HG02623 (cell line): Measurements from ENCODE around the gene GSTM5.
"Not testable (repeated sequence)": the region's sequence is repeated elsewhere in the genome, so short reads cannot be mapped to it uniquely, and the experiment has no call there.

Experiments
- ATAC-seq: cut with Tn5 transposase; IDR thresholded peaks from one replicate; pipeline ENCODE4 v1.9.1; 2021; ENCODE audit warnings: moderate library complexity; ENCODE audit not compliant: unreplicated experiment

GSTM5 gene

DNA sequence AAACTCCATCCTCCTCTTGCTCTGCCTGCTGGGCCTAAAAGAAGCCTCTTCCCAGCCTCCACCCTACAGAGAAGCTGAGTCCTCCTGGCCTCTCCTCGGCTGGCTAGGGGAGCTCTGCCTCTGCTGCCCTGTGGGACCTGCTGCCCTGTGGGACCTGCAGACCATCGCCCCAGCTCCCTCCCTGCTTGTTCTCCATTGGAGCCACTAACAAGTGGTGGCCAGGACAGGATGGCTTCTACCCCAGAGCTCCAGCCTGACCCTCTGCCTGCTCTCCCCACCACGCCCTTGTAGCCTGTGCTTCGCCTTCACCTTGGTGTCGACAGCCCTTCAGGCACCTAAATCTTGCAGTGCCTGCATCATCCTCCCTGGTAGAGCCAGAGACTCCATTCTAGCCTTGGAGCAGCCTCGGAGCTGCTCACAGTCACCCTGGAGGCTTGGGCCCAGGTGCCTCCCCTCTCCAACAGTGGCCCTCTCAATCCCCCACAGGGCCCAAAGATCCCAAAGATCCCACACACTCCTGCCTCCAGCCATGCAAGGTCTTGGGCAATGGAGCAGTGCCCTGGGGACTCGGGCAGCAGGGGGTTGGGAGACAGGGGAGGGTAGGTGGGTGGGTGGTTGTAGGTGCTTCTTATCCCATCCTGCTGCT, 48.7 kb downstream of the GSTM5 start:
- no peak for ATAC-seq

DNA sequence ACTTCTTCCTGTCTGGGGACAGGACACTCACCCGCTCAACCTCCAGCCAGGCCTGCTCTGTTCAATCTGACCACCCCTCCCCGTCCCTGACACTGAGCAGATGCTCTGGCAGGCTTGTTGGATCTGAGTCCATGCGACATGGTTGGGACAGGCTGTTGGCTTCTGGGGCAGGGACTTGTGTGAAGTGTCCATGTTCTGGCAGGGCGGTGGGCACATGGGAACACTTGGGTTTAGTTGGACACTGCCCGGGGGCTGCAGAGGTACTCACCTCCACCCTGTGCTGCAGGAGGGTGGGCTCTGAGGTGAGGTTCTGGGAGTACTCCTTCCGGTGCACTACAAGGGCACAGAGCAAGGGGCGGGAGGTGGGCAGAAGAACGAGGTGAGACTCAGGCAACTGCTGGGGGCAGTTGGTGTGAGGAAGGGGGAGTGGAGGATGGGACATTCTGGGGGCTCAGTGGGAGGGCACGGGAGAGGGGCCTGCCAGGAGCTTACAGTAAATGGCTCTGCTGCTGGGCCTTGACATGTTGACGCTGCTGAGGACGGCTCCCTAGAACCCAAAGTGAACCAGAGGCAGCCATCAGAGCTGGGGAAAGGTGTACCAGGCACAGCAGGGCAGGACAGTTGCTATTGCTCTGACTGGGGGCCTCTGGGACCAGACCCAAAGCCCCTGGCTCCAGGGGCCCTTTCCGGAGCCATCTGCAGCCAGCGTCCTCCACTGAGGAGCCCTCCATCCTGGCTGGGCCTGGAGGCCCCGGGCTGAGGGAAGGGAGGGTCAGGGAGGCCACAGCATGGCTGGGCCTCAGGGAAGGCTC, 49.4 kb downstream of the GSTM5 start:
- ATAC-seq = no peak

DNA sequence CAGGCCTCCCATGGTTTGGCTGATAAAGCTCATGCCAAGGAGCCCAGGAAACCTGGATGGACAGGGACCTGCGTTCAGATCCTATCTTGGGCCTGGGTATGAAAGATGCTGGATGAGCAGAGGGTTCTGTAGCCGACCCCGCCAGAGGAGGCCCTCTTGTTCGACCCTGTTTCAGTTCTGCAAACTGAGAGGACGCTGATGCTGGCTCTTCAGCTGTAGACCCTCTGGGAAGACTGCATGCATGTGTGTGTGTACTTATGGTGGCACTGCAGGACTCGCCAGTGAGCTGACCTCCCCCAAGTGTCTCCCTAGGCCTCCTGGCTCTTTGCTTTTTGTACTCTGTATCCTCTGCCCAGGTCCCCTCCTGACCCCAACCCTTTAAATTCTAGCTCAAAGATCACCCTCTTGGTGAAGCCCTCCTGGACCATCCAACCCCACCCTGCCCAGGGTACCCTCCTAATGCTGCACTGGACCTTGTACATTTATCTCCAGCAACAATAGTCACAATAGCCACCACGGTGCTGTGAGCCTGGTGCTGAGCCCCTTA, 50.1 kb downstream of the GSTM5 start:
- ATAC-seq = no peak

DNA sequence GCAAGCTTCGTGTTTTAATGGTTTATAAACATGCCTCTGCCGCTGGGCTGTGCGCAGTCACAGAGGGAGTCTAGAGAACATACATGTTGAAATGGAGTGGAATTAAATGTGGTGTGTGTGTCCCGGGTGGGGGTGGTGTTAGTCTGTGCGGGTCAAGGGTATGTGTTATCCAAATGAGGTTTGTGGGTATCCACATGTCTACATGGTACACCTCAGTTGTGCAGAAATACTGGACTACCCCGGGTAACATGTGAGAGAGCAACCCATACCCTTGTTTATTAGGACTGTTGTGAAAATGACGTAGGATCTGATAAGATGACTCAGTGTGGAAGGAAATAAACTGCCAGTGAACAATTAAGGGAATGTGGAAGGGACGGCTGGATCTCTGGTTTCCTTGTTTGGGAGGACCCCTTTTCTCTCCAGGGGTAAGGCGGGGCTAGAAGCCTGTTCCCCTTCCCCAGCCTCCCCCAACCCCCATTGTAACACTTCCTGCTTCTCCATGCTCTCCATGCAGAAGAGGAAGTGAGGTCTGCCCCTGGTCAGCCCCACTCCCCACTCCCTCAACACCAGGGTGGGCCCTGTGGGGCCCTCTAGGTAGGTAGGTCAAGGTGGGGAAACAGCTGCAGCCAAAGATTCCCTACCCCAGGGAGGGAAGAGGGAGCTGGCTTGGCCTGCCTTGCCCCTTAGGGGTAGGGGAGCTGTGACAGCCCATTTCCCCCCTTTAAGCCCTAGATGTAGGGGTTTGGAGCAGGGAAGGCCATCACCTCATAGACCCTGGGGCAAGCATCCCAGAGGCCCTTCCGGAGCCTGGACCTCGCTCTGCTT, 51.0 kb downstream of the GSTM5 start:
- no peak for ATAC-seq

DNA sequence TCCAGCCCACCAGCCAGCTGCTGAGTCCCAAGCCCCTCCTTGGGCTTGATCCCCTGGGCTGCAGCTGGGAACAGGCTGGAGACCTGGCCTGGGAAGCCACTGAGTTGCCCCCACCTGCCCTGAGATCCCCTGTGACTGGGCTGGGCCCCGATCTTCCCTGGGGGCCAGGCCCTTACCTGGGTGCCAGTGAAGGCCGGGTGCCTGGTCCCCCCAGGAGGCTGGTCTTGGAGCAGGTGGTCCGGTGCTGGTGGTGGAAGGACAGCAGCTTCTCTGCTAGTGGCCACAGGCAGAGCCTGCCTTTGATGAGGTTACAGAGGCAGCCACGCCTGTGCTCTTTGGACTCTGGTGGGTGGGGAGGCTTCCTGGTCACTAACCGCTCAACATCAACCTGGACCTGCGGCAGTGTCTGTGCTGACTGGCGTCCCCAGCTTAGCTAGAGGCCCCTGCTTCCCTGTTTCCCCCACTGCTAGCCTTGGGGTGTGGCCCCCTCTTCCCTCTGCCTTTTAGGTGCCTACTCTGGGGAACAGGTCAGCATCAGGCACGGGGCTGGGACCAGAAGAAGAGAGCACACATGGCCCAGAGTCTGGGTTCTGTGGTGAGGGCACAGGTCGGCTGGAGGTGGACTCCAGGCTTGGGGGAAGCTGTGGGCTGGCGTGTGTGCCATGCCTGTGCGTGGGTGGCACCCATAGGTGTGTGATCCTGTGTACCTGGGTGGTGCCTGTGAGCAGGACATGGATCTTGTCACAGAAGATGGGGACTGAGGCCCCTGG, 51.8 kb downstream of the GSTM5 start, which contains the start of gene EPS8L3:
EPS8L3 (minus strand) TSS at position 278 of the 770 bp plus-strand sequence. CDS start 2,174 bp downstream, outside the sequence.
- no peak for ATAC-seq

DNA sequence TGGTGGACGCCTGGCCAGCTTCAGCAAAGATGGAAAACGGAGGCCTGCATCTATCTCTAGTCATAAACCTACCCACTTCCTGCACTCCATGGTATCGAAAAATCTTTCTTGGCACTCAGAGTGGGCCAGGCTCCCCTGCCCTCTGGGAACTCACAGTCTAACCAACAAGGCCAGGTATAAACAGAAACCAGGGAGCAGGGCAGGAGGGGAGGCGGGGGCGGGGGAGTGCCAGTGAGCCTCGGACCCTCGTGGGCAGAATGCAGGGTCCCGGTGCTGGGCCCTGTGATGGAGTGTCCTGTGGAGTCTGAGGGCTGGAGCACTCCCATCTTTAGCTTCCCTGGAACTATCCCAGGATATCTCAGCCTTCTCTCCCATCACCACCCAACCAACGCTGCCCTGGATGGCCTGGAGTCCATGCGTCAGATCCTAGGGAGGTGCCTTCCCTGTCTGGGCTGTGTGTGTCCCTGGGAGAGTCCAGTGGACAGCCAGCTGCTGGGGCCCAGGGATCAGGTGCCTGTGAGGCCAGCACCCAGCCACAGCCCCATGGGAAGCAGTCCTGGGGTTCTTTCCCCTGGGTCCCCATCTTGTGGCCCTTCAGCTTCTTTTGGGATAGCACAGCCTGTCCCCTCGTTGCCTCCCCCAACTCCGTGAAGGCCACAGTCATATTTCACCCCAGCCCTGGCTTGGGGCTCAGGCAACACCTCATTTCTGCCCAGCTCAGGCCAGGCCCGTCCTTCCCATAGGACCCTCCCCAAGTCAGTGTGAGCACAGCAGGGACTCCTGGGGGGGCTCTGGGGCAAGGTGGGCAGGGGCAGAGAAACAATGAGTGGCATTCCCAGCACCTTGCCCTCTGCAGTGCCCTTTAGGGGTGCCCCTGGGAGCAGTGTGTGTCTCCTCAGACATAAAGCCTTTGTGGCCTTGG, 52.8 kb downstream of the GSTM5 start:
- no peak for ATAC-seq

DNA sequence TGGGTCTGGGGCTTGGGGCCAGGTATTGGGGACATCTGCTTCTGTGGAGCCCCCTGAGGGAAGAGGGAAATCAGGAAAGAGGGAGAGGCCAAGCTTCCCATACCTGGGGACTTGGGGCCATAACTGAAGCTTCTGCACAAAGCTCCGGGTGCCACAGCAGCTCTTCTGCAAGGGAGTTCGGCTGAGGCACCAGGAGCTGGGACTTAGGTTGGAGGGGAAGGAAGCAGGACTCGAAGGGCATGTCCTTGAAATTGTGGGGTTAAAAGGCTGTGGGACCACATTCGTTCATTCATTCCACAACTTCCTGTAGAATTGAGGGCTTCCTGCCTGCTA, 53.4 kb downstream of the GSTM5 start:
- ATAC-seq = no peak

DNA sequence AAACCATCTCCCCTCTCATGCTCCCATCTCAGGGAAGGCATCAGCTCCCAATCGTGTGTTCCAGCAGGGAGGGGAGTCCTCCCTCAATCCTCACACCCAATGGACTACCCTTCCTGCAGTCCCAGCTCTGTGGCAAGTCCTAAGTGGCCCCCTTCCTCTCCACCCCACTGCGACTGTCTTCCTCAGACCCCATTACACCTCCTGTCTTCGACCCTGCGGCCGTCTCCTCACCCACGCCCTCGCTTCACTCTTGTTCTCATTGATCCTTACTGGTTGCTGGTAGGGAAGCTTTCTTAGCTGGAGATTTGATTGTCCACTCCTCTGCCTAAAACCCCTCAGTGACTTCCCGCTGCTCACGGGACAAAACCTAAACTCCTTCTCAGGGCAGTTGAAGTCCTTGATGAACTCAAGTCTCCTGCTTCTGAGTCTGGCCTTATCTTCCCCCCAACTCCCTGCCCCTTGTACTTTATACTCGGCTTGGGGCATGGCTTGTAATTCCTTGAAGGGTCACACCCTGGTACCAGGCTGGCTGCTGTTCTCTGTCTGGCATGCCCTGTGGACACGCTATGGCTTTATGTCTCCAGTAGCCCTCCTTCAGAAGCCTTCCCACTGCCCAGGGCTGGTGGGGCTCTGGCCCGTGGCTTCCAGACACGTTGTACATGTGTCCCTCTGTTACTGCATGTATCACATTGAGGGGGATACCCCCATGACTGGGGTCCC, 54.0 kb downstream of the GSTM5 start:
- ATAC-seq = no peak

DNA sequence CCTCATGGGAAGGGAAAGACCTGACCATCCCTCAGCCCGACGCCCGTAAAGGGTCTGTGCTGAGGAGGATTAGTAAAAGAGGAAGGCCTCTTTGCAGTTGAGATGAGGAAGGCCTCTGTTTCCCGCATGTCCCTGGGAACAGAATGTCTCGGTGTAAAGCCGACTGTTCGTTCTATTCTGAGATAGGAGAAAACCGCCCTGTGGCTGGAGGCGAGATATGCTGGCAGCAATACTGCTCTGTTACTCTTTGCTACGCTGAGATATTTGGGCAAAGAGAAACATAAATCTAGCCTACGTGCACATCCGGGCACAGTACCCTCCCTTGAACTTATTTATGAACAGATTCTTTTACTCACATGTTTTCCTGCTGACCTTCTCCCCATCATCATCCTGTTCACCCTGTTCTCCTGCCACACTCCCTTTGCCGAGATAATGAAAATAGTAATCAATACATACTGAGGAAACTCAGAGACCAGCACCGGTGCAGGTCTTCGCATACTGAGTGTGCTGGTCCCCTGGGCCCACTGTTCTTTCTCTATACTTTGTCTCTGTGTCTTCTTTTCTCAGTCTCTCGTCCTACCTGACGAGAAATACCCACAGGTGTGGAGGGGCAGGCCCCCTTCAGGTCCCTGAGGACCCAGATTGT, 55.1 kb downstream of the GSTM5 start:
- not testable (repeated sequence) for ATAC-seq
